ENCODE results near the gene ANKS1B.
"Not testable (repeated sequence)": the region's sequence is repeated elsewhere in the genome, so short reads cannot be mapped to it uniquely, and the experiment has no call there.

ANKS1B gene

GRCh38 chr12:100017056-100017455 lies 32.3 kb upstream of the ANKS1B start:
- Histone ChIP-seq H3K79me2 (ENCODE audit: insufficient read depth, low read length) (no peaks in the 10 kb centered on the region), H3K9me3 (ENCODE audit: insufficient read depth, low read depth, low read length) (no peaks in the 10 kb centered on the region), H3K27me3 (ENCODE audit: insufficient read depth, low read length, poor library complexity, severe bottlenecking) (no peaks in the 10 kb centered on the region), H4K20me1 (ENCODE audit: insufficient read depth, low read length, poor library complexity, severe bottlenecking) (no peaks in the 10 kb centered on the region), H3K4me3 (ENCODE audit: low read length, poor library complexity, severe bottlenecking) (no peak overlapping the region), H3K36me3 (ENCODE audit: insufficient read depth, low read length) (no peaks in the 10 kb centered on the region), H3F3A (ENCODE audit: low read depth) (no peaks in the 10 kb centered on the region), H3K4me2 (ENCODE audit: low read depth, low read length, poor library complexity, severe bottlenecking) (no peak overlapping the region), H3K4me1 (ENCODE audit: insufficient read depth, low read length, poor library complexity, severe bottlenecking) (no peaks in the 10 kb centered on the region), H3K9me2 (replicated peaks; ENCODE audit: low read depth, low read length) (no peaks in the 10 kb centered on the region), H3K9ac (ENCODE audit: low read depth, low read length, poor library complexity, severe bottlenecking) (no peak overlapping the region), H2AFZ (ENCODE audit: low read length) (no peak overlapping the region)
- no peak for TF ChIP-seq CTCF (conservative IDR thresholded peaks at IDR 0.05; ENCODE audit: low read length)
- no peak for TF ChIP-seq EZH2phosphoT487 (IDR thresholded peaks at IDR 0.05; ENCODE audit: borderline replicate concordance)

- H3F3A ChIP-seq (ENCODE audit: low read depth); H3K4me3 ChIP-seq (ENCODE audit: low read length, poor library complexity, severe bottlenecking): not testable (repeated sequence)
Observed at GRCh38 chr12:100016304-100016703, 31.6 kb upstream of the ANKS1B start.

GRCh38 chr12:100005846-100006245 lies 21.1 kb upstream of the ANKS1B start:
- not testable (repeated sequence) for H3K4me1 ChIP-seq (ENCODE audit: insufficient read depth, low read length, poor library complexity, severe bottlenecking); H3K4me3 ChIP-seq (ENCODE audit: low read length, poor library complexity, severe bottlenecking); H3F3A ChIP-seq (ENCODE audit: low read depth); H3K4me2 ChIP-seq (ENCODE audit: low read depth, low read length, poor library complexity, severe bottlenecking); H3K36me3 ChIP-seq (ENCODE audit: insufficient read depth, low read length); H2AFZ ChIP-seq (ENCODE audit: low read length); H3K9ac ChIP-seq (ENCODE audit: low read depth, low read length, poor library complexity, severe bottlenecking); H3K27me3 ChIP-seq (ENCODE audit: insufficient read depth, low read length, poor library complexity, severe bottlenecking); H3K9me2 ChIP-seq (replicated peaks; ENCODE audit: low read depth, low read length); H3K9me3 ChIP-seq (ENCODE audit: insufficient read depth, low read depth, low read length); H3K79me2 ChIP-seq (ENCODE audit: insufficient read depth, low read length); H4K20me1 ChIP-seq (ENCODE audit: insufficient read depth, low read length, poor library complexity, severe bottlenecking)

More at GRCh38 chr12:100016304-100016703, 31.6 kb upstream of the ANKS1B start:
- H3K4me1 ChIP-seq (ENCODE audit: insufficient read depth, low read length, poor library complexity, severe bottlenecking); H2AFZ ChIP-seq (ENCODE audit: low read length); H3K4me2 ChIP-seq (ENCODE audit: low read depth, low read length, poor library complexity, severe bottlenecking); H3K9me2 ChIP-seq (replicated peaks; ENCODE audit: low read depth, low read length); H3K79me2 ChIP-seq (ENCODE audit: insufficient read depth, low read length); H3K36me3 ChIP-seq (ENCODE audit: insufficient read depth, low read length); H3K27me3 ChIP-seq (ENCODE audit: insufficient read depth, low read length, poor library complexity, severe bottlenecking); H3K9ac ChIP-seq (ENCODE audit: low read depth, low read length, poor library complexity, severe bottlenecking); H4K20me1 ChIP-seq (ENCODE audit: insufficient read depth, low read length, poor library complexity, severe bottlenecking); H3K9me3 ChIP-seq (ENCODE audit: insufficient read depth, low read depth, low read length): not testable (repeated sequence)

- Histone ChIP-seq H3K9me3 (ENCODE audit: insufficient read depth, low read depth, low read length) (no peaks in the 10 kb centered on the region), H3K79me2 (ENCODE audit: insufficient read depth, low read length) (no peaks in the 10 kb centered on the region), H3K9ac (ENCODE audit: low read depth, low read length, poor library complexity, severe bottlenecking) (no peak overlapping the region), H3K4me2 (ENCODE audit: low read depth, low read length, poor library complexity, severe bottlenecking) (no peak overlapping the region), H3K36me3 (ENCODE audit: insufficient read depth, low read length) (no peaks in the 10 kb centered on the region), H2AFZ (ENCODE audit: low read length) (no peak overlapping the region), H3K4me1 (ENCODE audit: insufficient read depth, low read length, poor library complexity, severe bottlenecking) (no peaks in the 10 kb centered on the region), H3K27me3 (ENCODE audit: insufficient read depth, low read length, poor library complexity, severe bottlenecking) (no peaks in the 10 kb centered on the region), H3K9me2 (replicated peaks; ENCODE audit: low read depth, low read length) (no peaks in the 10 kb centered on the region), H3F3A (ENCODE audit: low read depth) (no peaks in the 10 kb centered on the region), H3K4me3 (ENCODE audit: low read length, poor library complexity, severe bottlenecking) (no peak overlapping the region), H4K20me1 (ENCODE audit: insufficient read depth, low read length, poor library complexity, severe bottlenecking) (no peaks in the 10 kb centered on the region)
- TF ChIP-seq CTCF (conservative IDR thresholded peaks at IDR 0.05; ENCODE audit: low read length), result no peak
- no peak for TF ChIP-seq EZH2phosphoT487 (IDR thresholded peaks at IDR 0.05; ENCODE audit: borderline replicate concordance)
Observed at GRCh38 chr12:99997806-99998205, 13.1 kb upstream of the ANKS1B start.
